Caco-2 (cell line): ENCODE data around the gene IL1A. TPM values are rescaled to one million over a fixed set of nuclear protein-coding genes. Genes with fewer than 3 reads are reported as not detected.

Experiments used
- BruUV-seq: library from RNA; stranded (reverse); fragments of 400-500 nt; replicated peaks from 2 replicates; lab custom pipeline; 2021; lab: Mats Ljungman, UMichigan
- CTCF ChIA-PET: fragments of 300-600 bp; sonication (Branson Sonifier 250); formaldehyde crosslinking; loops from one replicate; lab custom pipeline; 2022; ENCODE audit warnings: antibody characterized with exemption; lab: Charles Lee
- POLR2A ChIA-PET: fragments of 300-600 bp; sonication (Branson Sonifier 250); formaldehyde crosslinking; loops from one replicate; lab custom pipeline; 2022; ENCODE audit warnings: antibody characterized with exemption; lab: Charles Lee
- DNase-seq, 2 experiments: peaks; one replicate each; pipeline versions ENCODE4 v3.0.0 to v3.0.0-alpha.2; 2020 to 2022
- H3K27me3 ChIP-seq: replicated peaks from 2 replicates; pipeline ENCODE4 v1.6.0; 2011; ENCODE audit warnings: low read length; ENCODE audit not compliant: control insufficient read depth, insufficient read depth
- H3K36me3 ChIP-seq: 2 replicates; pipeline ENCODE4 v1.5.1; 2011; ENCODE audit warnings: low read length; ENCODE audit not compliant: control insufficient read depth, insufficient read depth
- H3K4me1 ChIP-seq: fragments of 250-450 bp; sonication (Bioruptor Pico); 2 replicates; pipeline ENCODE4 v1.5.1; 2020; ENCODE audit warnings: mild to moderate bottlenecking
- H3K4me3 ChIP-seq: 2 replicates; pipeline ENCODE4 v1.5.1; 2011; ENCODE audit warnings: low read depth, mild to moderate bottlenecking, control low read depth, low read length
- H3K9me3 ChIP-seq: fragments of 250-450 bp; sonication (Bioruptor Pico); 2 replicates; pipeline ENCODE4 v1.5.1; 2020; ENCODE audit warnings: mild to moderate bottlenecking, moderate library complexity
- H3K27ac Mint-ChIP-seq: one replicate; pipeline ENCODE4 v1.8.0; 2022; ENCODE audit warnings: mixed read lengths; ENCODE audit not compliant: unreplicated experiment
- H3K27me3 Mint-ChIP-seq: one replicate; pipeline ENCODE4 v1.8.0; 2022; ENCODE audit warnings: mixed read lengths; ENCODE audit not compliant: insufficient read depth, unreplicated experiment
- H3K36me3 Mint-ChIP-seq: one replicate; pipeline ENCODE4 v1.8.0; 2022; ENCODE audit warnings: mild to moderate bottlenecking, mixed read lengths; ENCODE audit not compliant: insufficient read depth, unreplicated experiment
- H3K4me1 Mint-ChIP-seq: one replicate; pipeline ENCODE4 v1.8.0; 2022; ENCODE audit warnings: low read depth, mixed read lengths; ENCODE audit not compliant: unreplicated experiment
- H3K4me3 Mint-ChIP-seq: one replicate; pipeline ENCODE4 v1.8.0; 2022; ENCODE audit warnings: mild to moderate bottlenecking, moderate library complexity, mixed read lengths; ENCODE audit not compliant: unreplicated experiment
- H3K9me3 Mint-ChIP-seq: one replicate; pipeline ENCODE4 v1.8.0; 2022; ENCODE audit warnings: mixed read lengths; ENCODE audit not compliant: unreplicated experiment
- CTCF ChIP-seq, 2 experiments: fragments of 200-600 bp in 1 of 2; IDR thresholded peaks; 1 replicate in 1 of 2; 2 replicates in 1 of 2; pipeline versions ENCODE4 v1.5.1 to v1.8.0; 2011 to 2022; ENCODE audit warnings: antibody characterized with exemption in 1 of 2, control low read depth in 1 of 2, inconsistent platforms in 1 of 2, low read depth in 1 of 2, low read length in 1 of 2, mild to moderate bottlenecking in 1 of 2, moderate library complexity in 1 of 2; ENCODE audit not compliant: insufficient read depth in 1 of 2, severe bottlenecking in 1 of 2, unreplicated experiment in 1 of 2
- intact Hi-C: fragments of 100-400 bp; cut with micrococcal nuclease; formaldehyde crosslinking; loops from one replicate; pipeline ENCODE4 v1.10.0; 2022; ENCODE audit not compliant: unreplicated experiment
- total RNA-seq: library from RNA; stranded (reverse); gene quantifications from 2 replicates; pipeline ENCODE4 v1.2.3, GENCODE V29; 2022

Gene IL1A
- total RNA-seq, 1 experiment from 2014 or later, result not detected

DNA sequence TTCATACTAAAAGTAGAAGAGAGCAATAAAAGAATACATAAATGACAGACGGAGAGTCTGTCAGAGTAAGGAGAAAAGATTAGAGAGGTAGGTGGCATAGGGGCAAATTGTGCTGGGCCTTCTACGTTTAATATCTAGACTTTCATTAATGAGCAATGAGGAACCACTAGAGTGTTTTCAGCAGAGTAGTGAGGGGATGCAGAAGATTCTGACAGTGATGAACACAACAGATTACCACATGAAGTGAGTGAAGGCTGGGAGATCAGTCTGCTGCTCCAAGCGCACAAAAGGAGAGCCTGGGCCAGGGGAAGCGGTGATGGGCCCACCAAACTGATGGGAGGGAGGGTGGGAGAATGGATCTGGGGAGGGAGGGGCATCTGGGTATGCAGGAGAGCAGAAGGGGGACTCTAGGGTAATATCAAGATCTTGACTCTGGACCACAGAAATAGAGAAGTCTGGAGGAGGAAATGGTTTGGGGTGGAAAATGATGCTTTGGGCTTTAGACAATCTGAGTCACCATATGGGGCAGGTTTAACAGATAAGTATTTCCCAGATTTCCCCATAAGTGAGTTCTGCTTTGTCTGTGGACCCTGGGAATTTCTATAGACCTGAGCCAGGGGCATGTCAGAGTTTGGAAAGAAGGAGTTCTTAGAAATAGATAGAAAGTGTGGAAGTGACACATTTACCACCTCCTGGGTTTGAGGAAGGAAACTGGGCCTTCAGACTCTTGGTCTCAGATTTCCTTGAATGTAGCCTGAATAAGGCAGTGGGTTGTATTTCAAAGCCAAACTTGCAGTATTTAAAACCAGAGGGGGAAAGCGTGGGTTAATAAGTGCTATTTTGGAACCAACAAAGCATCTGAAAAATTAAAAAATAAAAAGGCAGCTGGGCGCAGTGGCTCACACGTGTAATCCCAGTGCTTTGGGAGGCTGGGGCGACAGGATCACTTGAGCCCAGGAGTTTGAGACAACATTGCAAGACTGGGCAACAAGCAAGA lies 15.0 kb upstream of the IL1A start:
- intact Hi-C loops, result no loop called here
- Mint-ChIP-seq H3K36me3 (no peaks in the 10 kb centered on the region), H3K4me1 (peaks cover 10% of the 10 kb centered on the region), H3K27me3 (no peaks in the 10 kb centered on the region), H3K9me3 (no peaks in the 10 kb centered on the region), H3K27ac (no peak overlapping the region), H3K4me3 (no peak overlapping the region)
- Histone ChIP-seq H3K9me3 (no peaks in the 10 kb centered on the region), H3K36me3 (no peaks in the 10 kb centered on the region), H3K4me3 (no peak overlapping the region), H3K27me3 (no peaks in the 10 kb centered on the region), H3K4me1 (peaks cover 15% of the 10 kb centered on the region)
- ChIA-PET POLR2A (no interaction called here), CTCF (no interaction called here)
- no peak for DNase-seq
- no TSS peak for BruUV-seq
- TF ChIP-seq CTCF (IDR thresholded peaks at IDR 0.05; ENCODE audit: insufficient read depth in 1 of 2, low read depth in 1 of 2, low read length in 1 of 2, severe bottlenecking in 1 of 2, unreplicated experiment in 1 of 2), result no peak

DNA sequence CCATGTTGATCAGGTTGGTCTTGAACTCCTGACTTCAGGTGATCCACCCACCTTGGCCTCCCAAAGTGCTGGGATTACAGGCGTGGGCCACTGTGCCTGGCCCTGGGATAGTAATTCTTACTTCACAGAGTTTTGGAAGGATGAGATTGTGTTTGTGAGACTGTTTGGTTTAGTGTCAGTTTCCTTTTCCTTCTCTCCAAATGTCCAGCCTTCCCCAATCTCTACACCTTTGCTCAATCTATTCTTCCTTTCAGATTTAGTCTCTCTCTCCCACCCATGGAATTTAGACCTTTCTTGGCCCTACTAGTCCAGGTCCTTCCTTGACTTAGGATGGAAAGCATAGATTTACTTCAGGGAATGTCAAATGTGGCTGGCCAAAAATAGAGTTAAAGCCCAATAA lies 12.2 kb upstream of the IL1A start:
- Mint-ChIP-seq H3K27me3 (no peaks in the 10 kb centered on the region), H3K36me3 (no peaks in the 10 kb centered on the region), H3K9me3 (peaks cover 16% of the 10 kb centered on the region), H3K4me1 (peaks cover 23% of the 10 kb centered on the region), H3K4me3 (no peak overlapping the region), H3K27ac (no peak overlapping the region)
- H3K4me3 ChIP-seq, result no peak overlapping the region
- no peak for DNase-seq
- TF ChIP-seq CTCF (IDR thresholded peaks at IDR 0.05; ENCODE audit: insufficient read depth in 1 of 2, low read depth in 1 of 2, low read length in 1 of 2, severe bottlenecking in 1 of 2, unreplicated experiment in 1 of 2), result no peak
- H3K9me3 ChIP-seq, result no peaks in the 10 kb centered on the region
- peaks cover 13% of the 10 kb centered on the region for H3K4me1 ChIP-seq
- intact Hi-C loops, result no loop called here
- no TSS peak for BruUV-seq
- ChIA-PET CTCF (no interaction called here), POLR2A (no interaction called here)
- H3K36me3 ChIP-seq, result no peaks in the 10 kb centered on the region
- no peaks in the 10 kb centered on the region for H3K27me3 ChIP-seq

DNA sequence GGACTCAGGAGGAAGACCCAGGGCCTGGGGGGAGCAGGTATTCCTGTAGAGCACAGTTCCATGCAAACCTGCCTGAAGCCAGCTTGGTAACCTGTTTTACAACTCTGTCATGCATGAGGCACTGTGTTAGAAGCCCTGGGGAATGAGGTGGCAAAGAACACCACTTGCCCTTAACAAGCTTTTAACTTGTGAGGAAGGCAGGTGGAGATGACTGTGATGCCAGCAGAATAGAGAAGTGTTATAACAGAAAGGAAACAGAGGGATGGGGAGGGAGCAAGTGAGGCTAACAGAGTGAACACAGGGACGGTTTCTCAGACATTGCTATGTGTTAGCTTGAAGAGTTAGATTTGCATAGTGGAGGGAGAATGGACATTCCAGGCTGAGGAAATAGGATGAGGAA lies 11.5 kb upstream of the IL1A start:
- POLR2A ChIA-PET, result no interaction called here
- no TSS peak for BruUV-seq
- peak; percentile 35 to 61 for DNase-seq
- no peak overlapping the region for H3K4me3 ChIP-seq
- H3K4me3 Mint-ChIP-seq, result no peak overlapping the region
- H3K4me1 Mint-ChIP-seq, result peaks cover 23% of the 10 kb centered on the region
- CTCF ChIA-PET, result no interaction called here
- peaks cover 17% of the 10 kb centered on the region for H3K9me3 Mint-ChIP-seq
- H3K36me3 Mint-ChIP-seq, result no peaks in the 10 kb centered on the region
- H3K4me1 ChIP-seq, result peaks cover 20% of the 10 kb centered on the region
- H3K27me3 ChIP-seq, result no peaks in the 10 kb centered on the region
- H3K36me3 ChIP-seq, result no peaks in the 10 kb centered on the region
- no peak for TF ChIP-seq CTCF (IDR thresholded peaks at IDR 0.05; ENCODE audit: insufficient read depth in 1 of 2, low read depth in 1 of 2, low read length in 1 of 2, severe bottlenecking in 1 of 2, unreplicated experiment in 1 of 2)
- no peaks in the 10 kb centered on the region for H3K27me3 Mint-ChIP-seq
- H3K27ac Mint-ChIP-seq, result peak overlapping the region; percentile 10
- intact Hi-C loops, result no loop called here
- H3K9me3 ChIP-seq, result no peaks in the 10 kb centered on the region
